ENCODE data around the gene PALM2AKAP2. TPM values are rescaled to one million over a fixed set of nuclear protein-coding genes. Genes with fewer than 3 reads are reported as not detected.

The PALM2AKAP2 gene
- total RNA-seq, 4 donors from 2014 or later, result 0.78 to 9.0 (median 4.4) TPM

- DNase-seq (ENCODE audit: low spot score in 2 of 2), result no peak
- H3K36me3 ChIP-seq, result no peaks in the 10 kb centered on the region
- no peak overlapping the region for H3K27ac ChIP-seq
- H3K9me3 ChIP-seq, result no peaks in the 10 kb centered on the region
- peaks cover 0 to 15% (median 5%) of the 10 kb centered on the region in 4 donors for H3K4me1 ChIP-seq
- H3K27me3 ChIP-seq, result no peaks in the 10 kb centered on the region
- H3K4me3 ChIP-seq, result no peak overlapping the region
- TF ChIP-seq EP300 (IDR thresholded peaks at IDR 0.05) (no peak), POLR2A (IDR thresholded peaks at IDR 0.05) (no peak), CTCF (IDR thresholded peaks at IDR 0.05) (no peak)
- WGBS, 2 donors, result 90 to 96% methylated on average over 3 of the region's 3 CpGs
Observed at GRCh38 chr9:109797006-109797405, 17.0 kb downstream of the PALM2AKAP2 start.

GRCh38 chr9:109797509-109797908 is 17.5 kb downstream of the PALM2AKAP2 start:
- no peak for DNase-seq (ENCODE audit: low spot score in 2 of 2)
- Histone ChIP-seq H3K27me3 (no peaks in the 10 kb centered on the region), H3K4me1 (peaks cover 0 to 15% (median 5%) of the 10 kb centered on the region in 4 donors), H3K4me3 (no peak overlapping the region), H3K9me3 (no peaks in the 10 kb centered on the region), H3K27ac (no peak overlapping the region), H3K36me3 (no peaks in the 10 kb centered on the region)
- TF ChIP-seq POLR2A (IDR thresholded peaks at IDR 0.05) (no peak), CTCF (IDR thresholded peaks at IDR 0.05) (no peak), EP300 (IDR thresholded peaks at IDR 0.05) (no peak)
- 96 to 99% methylated on average over 5 of the region's 5 CpGs for WGBS, 2 donors

GRCh38 chr9:109799141-109799540 is 19.1 kb downstream of the PALM2AKAP2 start:
- no peak for DNase-seq (ENCODE audit: low spot score in 2 of 2)
- Histone ChIP-seq H3K36me3 (no peaks in the 10 kb centered on the region), H3K4me1 (peaks cover 0 to 3% (median 0%) of the 10 kb centered on the region in 4 donors), H3K27ac (no peak overlapping the region), H3K9me3 (no peaks in the 10 kb centered on the region), H3K27me3 (no peaks in the 10 kb centered on the region), H3K4me3 (no peak overlapping the region)
- WGBS, 2 donors, result 83 to 84% methylated on average over 3 of the region's 3 CpGs
- TF ChIP-seq EP300 (IDR thresholded peaks at IDR 0.05) (no peak), POLR2A (IDR thresholded peaks at IDR 0.05) (no peak), CTCF (IDR thresholded peaks at IDR 0.05) (no peak)

GRCh38 chr9:109799792-109800191 is 19.8 kb downstream of the PALM2AKAP2 start:
- Histone ChIP-seq H3K27me3 (no peaks in the 10 kb centered on the region), H3K9me3 (no peaks in the 10 kb centered on the region), H3K27ac (no peak overlapping the region), H3K4me1 (peaks cover 0 to under 1% (median 0%) of the 10 kb centered on the region in 4 donors), H3K36me3 (no peaks in the 10 kb centered on the region), H3K4me3 (no peak overlapping the region)
- 19 to 29% methylated on average over 2 of the region's 2 CpGs for WGBS, 2 donors
- TF ChIP-seq POLR2A (IDR thresholded peaks at IDR 0.05), result no peak
- no peak for TF ChIP-seq EP300 (IDR thresholded peaks at IDR 0.05)
- no peak for TF ChIP-seq CTCF (IDR thresholded peaks at IDR 0.05)
- no peak for DNase-seq (ENCODE audit: low spot score in 2 of 2)

- Histone ChIP-seq H3K4me3 (no peak overlapping the region), H3K27ac (no peak overlapping the region), H3K27me3 (no peaks in the 10 kb centered on the region), H3K9me3 (no peaks in the 10 kb centered on the region), H3K4me1 (peaks cover 0 to 4% (median 0%) of the 10 kb centered on the region in 4 donors), H3K36me3 (no peaks in the 10 kb centered on the region)
- TF ChIP-seq EP300 (IDR thresholded peaks at IDR 0.05), result no peak
- no peak for TF ChIP-seq CTCF (IDR thresholded peaks at IDR 0.05)
- no peak for TF ChIP-seq POLR2A (IDR thresholded peaks at IDR 0.05)
- 55 to 92% methylated on average over 1 of the region's 1 CpG for WGBS, 2 donors
- DNase-seq (ENCODE audit: low spot score in 2 of 2), result no peak
Observed at GRCh38 chr9:109801484-109801883, 21.5 kb downstream of the PALM2AKAP2 start.
